Fibroblast of skin of right quadriceps (primary cell): ENCODE measurements around the gene SHH.
A peak's percentile ranks its signal among the peaks of the same experiment; 100 is the strongest.
"Not testable (repeated sequence)": the region's sequence is repeated elsewhere in the genome, so short reads cannot be mapped to it uniquely, and the experiment has no call there.

ENCODE experiments used
- DNase-seq: peaks from one replicate; pipeline ENCODE4 v3.0.0-alpha.2; 2013

The SHH gene

DNA sequence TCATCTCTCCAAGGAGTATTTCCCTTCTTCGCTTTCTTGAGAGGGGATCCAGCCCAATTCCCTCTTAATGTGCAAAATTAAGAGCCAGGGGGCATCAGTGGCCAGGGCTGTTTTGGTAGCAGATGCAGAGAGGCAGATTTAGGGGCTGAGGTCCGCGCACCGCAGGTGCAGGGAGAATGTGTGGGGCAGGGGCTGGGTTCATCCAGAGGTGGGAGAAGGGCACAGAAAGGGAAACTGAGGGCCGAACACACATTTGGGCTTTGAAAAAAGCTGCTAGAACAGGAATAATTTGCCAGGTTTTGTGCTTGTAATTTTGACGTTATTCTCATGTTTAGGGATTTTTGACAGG, 6.5 kb upstream of the SHH start:
- no peak for DNase-seq

DNA sequence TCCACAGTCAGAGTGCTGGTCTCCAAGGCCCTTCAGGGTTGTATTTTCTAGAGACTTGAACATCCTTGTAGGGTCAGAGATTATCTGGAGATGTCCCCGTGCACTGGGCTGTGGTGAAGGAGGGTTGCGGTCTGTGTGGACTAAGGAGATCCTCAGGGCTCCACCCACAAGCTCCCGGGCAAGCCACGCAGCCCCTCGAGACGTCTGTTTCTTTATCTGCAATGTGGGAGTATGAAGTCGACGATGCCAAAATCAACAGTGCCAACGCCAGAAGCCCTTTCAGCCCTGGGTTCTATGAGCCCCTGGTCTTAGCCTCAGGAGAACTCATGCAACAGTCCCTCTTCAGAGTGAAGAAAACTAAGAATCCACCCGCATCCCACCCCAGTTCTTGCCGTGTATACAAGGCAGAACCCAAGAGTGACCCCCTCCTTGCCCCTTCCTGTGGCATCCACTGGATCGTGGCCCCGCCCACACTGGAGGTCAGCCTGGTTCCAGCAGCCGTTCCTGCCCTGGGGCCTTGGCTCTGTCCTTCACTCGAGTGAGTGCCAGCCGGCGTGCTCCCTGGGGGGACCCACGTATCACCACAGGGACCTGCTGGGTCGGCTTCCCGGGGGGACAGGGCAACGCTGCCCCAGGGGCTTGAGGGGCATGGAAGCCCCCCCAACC, 6.0 kb upstream of the SHH start:
- DNase-seq: no peak

DNA sequence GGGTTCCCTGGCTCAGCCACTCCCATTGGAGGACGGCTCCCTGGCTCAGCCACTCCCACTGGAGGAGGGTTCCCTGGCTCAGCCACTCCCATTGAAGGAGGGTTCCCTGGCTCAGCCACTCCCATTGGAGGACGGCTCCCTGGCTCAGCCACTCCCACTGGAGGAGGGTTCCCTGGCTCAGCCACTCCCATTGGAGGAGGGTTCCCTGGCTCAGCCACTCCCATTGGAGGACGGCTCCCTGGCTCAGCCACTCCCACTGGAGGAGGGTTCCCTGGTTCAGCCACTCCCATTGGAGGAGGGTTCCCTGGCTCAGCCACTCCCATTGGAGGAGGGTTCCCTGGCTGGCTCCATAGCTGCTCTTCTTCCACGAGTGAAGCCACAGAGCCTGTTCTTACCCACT, 5.3 kb upstream of the SHH start:
- not testable (repeated sequence) for DNase-seq

DNA sequence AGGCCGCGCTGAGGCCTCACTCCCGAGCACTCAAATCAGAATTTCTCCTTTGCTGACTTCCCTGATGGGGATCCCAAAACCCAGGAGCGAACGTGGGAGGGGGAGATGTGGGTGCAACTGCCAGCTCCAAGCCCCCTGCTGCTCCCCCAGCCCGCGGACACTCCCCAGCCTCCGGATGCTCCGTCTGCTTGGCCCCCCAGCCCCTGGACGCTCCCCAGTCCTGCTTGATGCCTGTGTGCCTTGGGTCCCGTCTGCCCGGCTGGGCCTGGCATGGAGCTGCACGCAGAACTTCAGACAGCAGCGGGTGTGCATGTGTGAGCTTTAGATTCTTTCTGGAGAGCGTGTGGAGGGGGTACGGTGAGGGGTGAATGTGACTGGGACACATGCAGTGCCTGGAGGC, 4.7 kb upstream of the SHH start:
- DNase-seq: no peak

DNA sequence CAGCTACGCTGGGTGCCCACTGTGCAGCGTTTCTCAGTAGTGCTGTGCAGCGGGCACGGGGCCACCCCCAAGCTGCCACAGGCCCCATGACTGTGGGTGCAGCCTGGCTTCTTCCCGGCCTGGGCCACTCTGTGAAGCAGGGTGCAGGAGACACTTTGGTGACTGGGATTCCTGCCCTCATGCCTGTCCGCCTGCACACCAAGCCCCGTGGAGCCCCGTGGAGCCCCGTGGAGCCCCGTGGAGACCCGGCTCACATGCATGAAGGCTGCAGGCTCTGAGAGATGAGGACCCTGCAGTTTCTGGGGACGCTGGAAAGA, 3.9 kb upstream of the SHH start:
- no peak for DNase-seq

DNA sequence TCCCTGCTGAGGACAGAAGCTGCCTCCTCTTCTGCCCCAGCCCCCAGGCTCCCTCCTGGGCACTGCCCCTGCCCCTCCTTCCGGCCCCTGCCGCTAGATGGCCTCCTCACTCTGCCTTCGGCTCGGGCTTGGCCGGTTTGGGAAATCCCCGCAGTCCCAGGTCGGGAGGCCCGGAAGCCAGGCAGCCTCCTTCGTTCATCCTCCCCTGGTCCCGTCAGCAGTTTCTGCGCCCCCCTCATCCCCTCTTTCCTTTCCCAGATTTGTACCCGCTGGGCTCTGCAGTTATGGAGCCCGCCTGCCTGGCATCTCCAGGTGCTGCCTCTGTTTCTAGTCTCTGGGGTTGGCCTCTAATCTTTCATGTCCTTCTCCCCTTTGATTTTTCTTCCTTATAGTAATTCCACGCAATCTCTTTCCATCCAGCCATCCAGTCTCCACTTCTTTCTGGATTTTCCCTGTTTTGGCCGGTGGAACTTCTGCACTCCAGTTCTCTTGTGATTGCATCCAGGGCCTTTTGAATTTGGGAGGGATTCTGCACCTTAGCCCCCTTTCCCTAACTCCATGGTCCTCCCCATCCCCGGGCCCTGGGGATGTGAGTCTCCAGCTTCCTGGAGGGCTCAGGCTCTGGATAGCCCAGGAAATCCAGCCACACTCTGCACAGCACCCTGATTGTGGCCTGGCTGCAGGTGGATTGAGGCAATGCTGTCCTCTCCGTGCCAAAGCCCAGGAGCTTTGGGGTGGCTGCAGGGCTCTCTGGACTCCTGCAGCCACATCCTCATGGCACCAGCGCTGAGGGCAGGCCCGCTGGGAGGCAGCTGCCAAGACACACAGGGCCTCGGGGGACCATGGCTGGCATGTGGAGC, 3.3 kb upstream of the SHH start:
- DNase-seq: peak; percentile 18

DNA sequence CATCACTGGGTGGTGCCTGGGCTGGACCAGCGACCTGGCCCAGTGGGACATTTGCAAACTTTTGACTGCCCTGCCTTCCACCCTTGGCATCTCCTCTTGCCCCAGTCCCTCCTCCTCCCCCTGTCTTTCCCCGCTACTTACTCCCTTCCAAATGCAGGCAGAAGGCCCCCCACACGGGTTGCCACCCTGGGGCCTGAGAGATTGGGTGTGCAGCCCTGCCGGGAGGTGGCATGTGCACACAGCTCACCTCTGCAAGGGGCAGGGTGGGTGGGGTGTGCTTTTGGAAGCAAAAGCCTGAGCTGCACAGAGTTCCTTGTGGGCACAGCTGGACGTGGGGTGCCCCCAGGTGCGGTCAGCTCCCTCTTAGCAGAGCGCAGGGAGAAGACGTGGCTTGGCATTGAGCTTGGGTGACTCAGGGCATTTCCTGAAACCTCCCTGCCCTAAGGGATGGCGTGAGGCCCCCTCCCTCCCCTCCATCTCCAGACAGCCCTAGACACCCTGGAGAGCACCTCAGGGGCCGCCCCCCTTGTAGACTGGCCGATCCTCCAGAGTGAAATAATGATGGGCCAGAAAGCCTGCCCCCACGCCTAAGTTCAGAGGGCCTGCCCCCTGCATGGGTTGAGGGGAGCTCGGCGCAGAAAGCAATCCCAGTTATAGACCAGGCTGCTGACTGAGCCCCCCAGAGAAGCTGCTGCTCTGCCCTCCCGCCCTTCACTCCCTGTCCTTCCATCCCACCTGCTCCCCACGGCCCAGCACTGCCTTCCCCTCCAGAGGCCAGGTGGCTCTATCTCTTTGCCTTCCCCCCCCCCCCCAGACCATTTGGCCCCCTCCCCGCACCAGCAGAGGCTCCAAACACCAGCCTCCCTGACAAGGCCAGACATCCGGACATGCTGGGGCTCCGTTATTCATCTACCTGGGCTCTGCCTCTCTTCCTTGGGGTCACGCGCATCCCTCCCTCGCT, 2.3 kb upstream of the SHH start:
- no peak for DNase-seq

DNA sequence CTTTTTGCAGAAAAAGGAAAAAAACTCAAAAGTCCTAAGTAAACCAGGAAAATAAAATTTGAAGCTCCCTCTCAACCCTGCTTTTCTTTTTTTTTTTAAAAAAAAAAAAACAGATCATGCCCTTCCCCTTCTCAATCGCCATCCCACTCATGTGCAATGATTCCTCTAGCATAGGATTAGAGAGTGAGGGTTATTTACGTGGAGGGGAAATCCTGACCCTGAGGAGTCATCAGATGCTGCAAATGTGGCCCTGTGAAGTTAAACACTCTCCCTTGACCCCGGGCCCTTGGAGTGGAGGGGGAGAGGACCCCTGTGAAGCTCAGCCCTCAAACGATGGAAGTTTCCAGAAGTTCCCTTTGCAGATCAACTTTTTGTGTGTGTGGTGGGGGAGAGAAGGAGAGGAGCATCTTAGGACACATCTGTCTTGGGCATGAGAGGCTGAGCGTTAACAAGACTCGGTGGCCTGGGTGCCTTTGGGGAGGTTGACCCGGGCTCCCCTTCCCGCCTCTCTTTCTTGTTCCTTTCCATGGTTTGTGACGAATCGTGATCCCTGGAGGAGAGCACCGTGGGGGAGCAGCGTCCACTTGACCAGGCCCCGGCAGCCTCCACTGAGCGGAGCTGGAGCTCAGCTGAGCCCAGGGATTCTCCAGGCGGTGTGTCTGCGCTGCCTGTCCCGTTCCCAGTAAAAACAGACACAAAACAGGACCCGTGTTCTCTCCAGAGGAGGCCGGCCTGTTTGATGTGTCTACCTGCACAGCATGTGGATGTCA, 1.5 kb upstream of the SHH start:
- no peak for DNase-seq

DNA sequence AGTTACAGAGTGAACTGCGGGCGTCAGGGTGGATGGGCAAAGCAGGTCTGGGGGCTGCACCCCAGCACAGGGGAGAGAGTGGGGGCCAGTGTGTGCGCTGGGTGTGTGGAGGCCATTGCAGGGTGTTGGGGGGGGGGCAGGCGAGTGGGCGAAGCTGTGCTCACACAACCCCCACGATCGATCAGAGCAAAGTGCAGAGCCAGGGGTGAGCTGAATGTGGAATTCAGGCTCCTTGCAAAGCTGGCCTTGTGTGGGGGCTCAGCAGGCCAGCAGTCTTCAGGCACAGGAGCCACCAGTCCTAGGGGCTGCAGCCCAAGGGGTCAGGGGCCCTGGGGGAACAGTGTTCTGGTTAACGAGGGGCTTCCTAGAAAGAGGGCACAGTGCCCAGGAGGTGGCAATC, 862 bp upstream of the SHH start:
- no peak for DNase-seq

DNA sequence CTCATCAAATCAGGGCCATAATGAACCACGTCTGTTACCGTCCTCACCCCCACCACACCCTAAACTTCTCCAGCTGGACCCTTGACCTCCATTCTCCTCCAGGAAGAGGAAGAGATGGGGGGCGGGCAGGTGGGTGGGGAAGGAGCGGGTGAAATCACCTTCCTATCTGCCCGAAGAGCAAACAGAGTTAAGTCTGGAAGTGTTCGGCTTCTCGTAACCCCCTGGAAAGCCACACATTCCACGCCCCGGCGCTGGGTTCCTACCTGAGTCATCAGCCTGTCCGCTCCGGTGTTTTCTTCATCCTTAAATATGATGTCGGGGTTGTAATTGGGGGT, 736 bp downstream of the SHH start:
- DNase-seq: no peak

DNA sequence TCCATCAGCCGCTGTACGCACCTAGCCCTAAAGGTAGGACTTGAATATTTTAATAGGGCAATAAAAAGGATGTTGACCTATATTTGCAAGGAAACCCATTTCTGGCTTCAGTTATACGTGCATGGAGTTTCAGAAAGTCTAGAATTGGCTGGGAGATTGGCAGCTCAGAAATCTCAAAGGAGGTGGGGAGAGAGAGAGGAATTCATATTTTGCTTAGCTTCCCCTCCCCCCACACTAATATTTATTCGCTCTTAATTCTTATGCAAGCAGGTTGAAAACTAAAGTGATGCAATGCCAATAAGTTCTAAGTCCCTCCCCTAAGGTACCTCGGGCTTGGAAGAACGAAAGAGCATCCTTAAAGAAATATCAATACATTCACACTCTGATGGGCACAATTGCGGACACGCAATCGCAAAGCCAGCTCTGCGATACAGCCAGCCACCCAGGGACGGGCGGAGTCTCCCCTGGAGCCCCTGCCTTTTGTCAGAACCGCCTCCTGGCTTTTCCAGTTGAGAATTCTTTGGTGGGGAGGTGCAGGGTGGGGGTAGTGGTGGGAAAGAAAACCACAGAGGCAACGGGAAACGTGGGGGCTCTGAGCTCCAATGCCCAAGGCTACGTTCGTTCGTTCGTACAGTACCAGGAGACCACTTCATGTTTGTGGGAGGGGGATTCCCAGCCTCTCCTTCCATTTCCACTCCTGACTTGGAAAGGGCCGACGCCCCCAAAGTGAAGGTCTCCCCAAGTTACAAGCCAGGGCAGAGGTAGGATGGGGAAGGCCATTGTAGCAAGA, 1.3 kb downstream of the SHH start:
- DNase-seq: no peak

DNA sequence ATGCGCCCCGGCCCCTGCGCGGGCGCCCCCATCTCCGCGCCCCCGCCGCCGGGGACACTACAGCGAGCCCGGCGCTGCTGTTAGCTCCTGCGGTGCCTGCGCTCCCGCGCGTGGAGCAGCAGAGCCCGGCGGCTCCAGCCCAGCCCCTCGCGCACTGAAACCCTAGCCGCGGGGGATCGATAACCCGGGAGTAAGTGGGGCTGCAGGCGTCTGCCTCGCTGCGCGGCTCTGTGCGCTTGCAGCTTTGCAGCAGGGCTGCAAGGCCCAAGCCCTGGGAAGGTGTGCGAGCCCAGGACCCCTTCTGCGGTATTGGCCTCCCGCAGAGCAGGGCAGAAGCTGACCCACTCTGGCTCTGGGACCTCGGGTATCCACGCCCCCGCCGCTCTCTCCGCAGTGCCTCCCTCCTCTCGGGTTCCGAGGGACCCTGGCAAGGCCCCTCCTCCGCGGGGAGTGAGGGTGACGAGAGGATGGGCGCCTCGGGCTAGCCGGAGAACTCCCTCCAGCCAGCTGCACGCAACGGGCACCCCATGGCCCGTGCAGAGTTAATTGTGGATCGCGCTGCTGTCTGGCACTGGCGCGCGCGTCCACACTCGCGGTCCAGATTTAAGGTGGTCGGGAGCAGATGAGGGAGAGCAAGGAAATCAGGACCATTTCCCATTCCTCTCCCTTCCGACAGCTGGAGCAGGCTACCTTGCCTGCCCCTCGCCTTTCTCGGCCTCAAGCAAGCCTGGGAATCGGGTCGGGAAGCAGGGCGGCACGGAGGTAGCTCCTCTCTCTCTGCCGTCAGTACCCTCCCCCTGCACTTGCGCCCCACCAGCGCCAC, 2.1 kb downstream of the SHH start:
- DNase-seq: no peak

DNA sequence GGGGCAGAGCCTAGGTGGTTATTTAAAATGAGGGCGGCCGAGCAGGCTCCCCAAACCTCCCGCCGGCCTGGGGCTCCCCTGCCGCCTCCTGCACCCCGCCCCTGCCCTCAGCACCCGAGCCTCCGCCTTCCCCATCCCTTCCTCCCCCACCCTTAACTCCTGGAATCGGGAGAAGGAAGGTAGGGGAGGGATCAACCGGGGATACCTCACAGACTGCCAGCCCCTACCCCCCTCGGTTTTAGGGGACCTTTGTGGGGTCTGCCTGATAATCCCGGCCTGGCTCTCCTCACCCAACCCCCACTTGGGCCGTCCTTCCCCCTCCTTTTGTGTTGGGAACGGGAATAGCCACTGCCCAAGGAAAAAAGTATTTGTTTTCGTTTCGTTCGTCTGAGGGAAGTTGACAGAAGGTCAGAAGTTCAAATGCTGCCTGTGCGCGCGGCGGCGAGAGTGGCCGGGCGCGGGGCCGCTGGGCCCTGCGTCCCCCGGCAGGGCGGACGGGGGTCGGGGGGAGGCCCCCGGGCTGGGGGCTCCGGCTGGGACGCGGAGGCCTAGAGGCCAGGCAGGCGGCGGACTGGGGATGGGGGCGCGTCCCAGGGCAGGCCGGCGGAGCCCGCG, 2.8 kb downstream of the SHH start:
- no peak for DNase-seq

DNA sequence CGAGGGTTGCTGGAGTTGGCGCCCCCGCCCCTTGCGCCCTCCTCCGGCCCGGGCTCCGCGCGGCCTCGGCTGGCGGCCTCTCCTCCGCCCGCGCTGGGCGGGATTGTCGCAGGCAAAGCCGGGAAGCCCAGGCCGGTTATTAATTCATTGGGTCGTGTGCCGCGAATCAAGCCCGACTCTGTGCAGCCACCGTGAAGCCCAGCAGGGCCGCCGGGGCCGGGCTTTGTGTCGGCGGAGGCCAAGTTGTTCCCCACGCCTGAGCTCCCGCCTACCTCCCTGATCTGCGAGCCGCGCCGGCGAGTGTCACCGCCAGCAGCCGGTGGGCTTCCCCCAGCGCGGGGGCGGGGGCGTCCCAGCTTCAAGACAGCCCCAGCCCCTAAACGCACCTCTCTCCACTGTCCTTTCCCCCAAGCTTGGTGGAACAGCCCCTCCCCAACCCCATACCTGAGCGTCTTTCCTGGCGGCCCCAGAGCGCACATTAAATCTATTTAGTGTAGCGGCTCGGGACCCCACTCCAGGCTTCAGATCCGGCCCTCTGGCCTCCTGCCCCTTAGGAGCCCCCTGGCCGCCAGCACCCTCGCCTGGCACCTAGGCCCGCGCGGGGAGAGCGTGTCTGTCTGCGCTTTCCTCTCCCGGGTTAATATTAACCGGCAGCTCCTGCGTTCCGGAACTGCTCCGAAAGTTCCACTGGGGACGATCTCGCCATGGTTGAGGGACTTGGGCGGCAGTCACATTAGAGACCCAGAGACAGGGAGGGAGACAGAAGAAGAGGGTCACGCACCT, 3.5 kb downstream of the SHH start:
- no peak for DNase-seq

DNA sequence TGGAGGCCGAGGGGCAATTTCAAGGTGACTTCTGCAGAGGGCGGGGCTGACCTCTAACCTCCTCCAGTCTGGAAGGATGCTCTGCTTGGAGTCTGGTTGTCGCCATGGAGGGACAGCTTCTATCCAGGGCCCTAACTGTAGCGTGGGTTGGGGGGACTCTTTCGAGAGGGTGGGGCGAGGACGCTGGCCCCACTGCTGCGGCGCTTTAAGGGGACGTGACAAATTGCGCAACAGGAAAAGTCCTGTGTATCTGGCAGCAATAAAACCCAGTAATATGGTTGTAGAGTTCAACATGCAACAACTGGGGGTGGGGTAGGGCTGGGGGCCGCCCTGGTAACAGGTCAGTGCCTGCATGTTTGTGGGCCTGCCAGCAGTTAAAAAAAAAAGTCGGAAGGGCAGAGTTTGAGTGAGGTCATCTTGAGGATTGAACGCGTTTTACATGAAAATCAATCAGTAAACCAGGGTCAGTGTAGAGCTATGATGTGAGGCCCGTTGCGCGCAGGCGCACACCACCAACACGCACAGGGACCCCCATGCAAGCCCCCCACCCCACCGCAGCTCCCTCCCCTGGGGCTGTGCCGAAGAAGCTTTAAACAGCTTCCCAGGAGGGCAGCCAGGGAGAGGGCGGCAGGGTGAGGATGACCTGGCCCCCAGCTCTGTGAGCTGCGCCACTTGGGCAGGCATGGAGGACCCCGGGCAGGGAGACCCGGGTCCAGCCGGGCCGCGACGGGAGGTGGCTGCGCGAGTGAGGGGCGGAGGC, 4.3 kb downstream of the SHH start:
- no peak for DNase-seq

DNA sequence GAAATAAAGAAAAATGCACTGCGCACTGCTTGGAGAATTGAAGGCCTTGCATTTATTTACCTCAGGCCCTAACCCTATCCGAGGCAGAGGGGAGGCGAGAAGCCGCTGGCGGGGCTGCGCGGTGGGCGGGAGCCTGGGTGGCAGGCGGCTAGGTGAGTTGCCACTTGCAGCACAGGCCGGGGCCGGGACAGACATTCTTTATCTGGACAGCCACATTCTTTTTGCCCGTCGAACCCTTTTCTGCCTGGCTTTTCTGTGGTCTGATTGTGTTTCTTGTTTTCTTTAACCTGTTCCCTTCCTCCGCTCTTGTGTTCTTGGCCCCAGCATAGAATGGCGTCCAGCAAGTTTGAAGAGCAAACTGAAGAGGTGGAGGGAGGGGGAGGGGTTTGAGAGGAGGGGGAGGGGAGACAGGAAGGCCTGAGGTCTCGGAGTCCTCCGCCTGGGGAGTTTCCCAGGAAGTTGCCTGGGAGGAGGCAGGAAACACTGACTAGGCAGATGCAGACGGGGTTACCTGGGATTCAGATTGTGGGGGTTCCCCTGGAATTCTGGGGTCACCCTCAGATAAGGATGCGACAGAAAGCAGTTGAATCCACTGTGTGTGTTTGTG, 5.1 kb downstream of the SHH start:
- DNase-seq: no peak

DNA sequence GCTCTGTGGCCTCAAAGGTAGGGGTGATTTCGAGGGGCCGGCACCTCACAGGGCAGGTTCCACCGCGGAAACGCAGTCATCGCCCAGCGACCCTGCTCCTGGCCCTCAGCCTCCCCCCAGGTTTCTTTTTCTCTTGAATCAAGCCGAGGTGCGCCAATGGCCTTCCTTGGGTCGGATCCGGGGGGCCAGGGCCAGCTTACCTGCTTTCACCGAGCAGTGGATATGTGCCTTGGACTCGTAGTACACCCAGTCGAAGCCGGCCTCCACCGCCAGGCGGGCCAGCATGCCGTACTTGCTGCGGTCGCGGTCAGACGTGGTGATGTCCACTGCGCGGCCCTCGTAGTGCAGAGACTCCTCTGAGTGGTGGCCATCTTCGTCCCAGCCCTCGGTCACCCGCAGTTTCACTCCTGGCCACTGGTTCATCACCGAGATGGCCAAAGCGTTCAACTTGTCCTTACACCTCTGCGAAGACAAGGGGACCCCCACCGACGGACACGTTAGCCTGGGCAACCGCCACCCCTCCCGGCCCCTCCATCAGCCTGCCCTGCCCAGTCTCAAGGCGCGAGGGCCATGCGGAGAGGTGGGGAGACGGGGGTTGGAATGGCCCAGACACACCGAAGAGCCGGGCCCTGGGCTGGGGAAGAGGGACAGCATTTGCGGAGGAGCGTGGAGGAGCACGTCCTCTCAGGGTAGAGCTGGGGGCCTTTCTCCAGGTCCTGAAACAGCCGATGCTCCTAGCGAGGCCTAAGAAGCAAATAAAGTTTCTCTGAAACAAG, 6.0 kb downstream of the SHH start:
- no peak for DNase-seq

DNA sequence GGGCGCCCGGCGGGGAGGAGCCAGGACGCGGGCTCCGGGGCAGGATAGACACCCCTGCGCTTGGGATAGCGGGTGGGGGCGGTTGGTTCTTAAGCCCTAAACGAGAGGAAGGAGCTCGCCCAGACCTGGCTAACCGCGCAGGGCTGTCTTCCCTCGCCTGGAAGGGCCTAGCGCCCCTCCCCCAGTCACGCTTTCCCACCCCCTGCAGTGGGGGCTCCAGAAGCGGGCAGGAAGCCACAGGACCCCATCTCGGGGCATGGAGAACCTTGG, 6.5 kb downstream of the SHH start:
- DNase-seq: no peak
